Peyer's patch (tissue), 4 donors: ENCODE data around the gene LRBA. TPM values are rescaled to one million over a fixed set of nuclear protein-coding genes. Genes with fewer than 3 reads are reported as not detected.

Source experiments
- DNase-seq, 3 donors: peaks; one replicate each; pipeline ENCODE4 v3.0.0-alpha.2; 2017 to 2019
- H3K27ac ChIP-seq, 4 donors: fragments of 200-600 bp; sonication (generic); one replicate each; pipeline ENCODE4 v1.5.1; 2016 to 2019
- H3K27me3 ChIP-seq, 2 donors: fragments of 200-600 bp; sonication (generic); one replicate each; pipeline ENCODE4 v1.5.1; 2019
- H3K36me3 ChIP-seq, 3 donors: fragments of 200-600 bp; sonication (generic); one replicate each; pipeline ENCODE4 v1.5.1; 2016 to 2019
- H3K4me1 ChIP-seq, 4 donors: fragments of 200-600 bp; sonication (generic); one replicate each; pipeline ENCODE4 v1.5.1; 2016 to 2019
- H3K4me3 ChIP-seq, 4 donors: fragments of 200-600 bp; sonication (generic); 1 replicate in 3 of 4; 2 replicates in 1 of 4; pipeline ENCODE4 v1.5.1; 2016 to 2019; ENCODE audit warnings: mild to moderate bottlenecking in 1 of 4
- H3K9me3 ChIP-seq, 4 donors: fragments of 200-600 bp; sonication (generic); one replicate each; pipeline ENCODE4 v1.5.1; 2016 to 2019; ENCODE audit warnings: mild to moderate bottlenecking in 1 of 4
- POLR2A ChIP-seq, 2 donors: fragments of 450-650 bp; IDR thresholded peaks; one replicate each; pipeline ENCODE4 v1.5.1; 2017; ENCODE audit warnings: antibody characterized with exemption in 2 of 2, mild to moderate bottlenecking in 2 of 2, moderate library complexity in 2 of 2
- total RNA-seq, 4 donors: library from RNA; depleted of rRNA; stranded (reverse); fragments of >200 nt; gene quantifications; one replicate each; pipeline ENCODE4 v1.1.0, GENCODE V29; 2016
- TF ChIP-seq, protein P1 (sequence below), 6 experiments: fragments of 450-650 bp in 4 of 6; fragments of 200-600 bp in 2 of 6; sonication (generic) in 1 of 6; IDR thresholded peaks; one replicate each; pipeline ENCODE4 v1.5.1; 2017 to 2019; ENCODE audit warnings: antibody characterized with exemption in 6 of 6, mild to moderate bottlenecking in 3 of 6, moderate library complexity in 1 of 6

LRBA gene
- total RNA-seq, 4 donors from 2014 or later, result 71.5 to 120 (median 91.7) TPM

DNA sequence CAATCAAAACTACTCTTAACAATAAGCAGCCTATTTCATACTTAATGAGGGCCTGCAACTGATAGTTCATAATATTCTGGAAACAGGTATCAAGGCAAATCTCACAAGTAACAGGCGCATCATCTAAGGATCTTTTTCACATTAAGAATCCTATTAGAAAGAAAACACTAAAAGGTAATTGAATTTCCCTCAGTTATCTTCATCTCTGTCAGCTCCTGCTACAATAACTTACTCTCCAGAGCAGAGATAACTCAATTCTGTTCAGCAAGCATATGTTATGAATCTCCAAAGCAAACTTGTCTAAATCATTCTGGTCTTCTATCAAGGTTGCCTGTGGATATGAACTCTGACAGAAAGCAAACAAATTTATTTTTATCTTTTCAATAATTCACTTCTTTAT, 307.1 kb downstream of the LRBA start:
- DNase-seq, result no peak
- TF ChIP-seq, protein P1, sequence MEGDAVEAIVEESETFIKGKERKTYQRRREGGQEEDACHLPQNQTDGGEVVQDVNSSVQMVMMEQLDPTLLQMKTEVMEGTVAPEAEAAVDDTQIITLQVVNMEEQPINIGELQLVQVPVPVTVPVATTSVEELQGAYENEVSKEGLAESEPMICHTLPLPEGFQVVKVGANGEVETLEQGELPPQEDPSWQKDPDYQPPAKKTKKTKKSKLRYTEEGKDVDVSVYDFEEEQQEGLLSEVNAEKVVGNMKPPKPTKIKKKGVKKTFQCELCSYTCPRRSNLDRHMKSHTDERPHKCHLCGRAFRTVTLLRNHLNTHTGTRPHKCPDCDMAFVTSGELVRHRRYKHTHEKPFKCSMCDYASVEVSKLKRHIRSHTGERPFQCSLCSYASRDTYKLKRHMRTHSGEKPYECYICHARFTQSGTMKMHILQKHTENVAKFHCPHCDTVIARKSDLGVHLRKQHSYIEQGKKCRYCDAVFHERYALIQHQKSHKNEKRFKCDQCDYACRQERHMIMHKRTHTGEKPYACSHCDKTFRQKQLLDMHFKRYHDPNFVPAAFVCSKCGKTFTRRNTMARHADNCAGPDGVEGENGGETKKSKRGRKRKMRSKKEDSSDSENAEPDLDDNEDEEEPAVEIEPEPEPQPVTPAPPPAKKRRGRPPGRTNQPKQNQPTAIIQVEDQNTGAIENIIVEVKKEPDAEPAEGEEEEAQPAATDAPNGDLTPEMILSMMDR (IDR thresholded peaks at IDR 0.05), result no peak
- no peak for TF ChIP-seq POLR2A (IDR thresholded peaks at IDR 0.05)

DNA sequence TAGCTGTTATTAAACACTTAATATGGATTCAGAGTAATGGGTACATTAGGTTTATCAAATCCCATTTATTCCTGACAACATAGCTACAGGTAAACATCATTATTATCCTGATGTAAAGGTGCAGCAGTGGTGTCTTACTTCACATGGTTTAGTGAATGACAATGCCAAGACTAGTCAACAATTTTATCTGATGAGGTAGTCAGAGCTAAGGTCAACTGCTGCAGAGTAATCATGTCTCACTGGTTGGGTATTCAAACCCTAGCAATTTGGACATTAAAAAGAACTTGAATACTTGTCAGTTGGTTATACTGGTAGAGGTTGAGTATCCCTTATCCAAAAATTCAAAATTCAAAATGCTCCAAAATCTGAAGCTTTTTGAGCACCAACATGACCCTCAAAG, 315.5 kb downstream of the LRBA start:
- Histone ChIP-seq H3K4me3 (no peak overlapping the region), H3K4me1 (no peaks in the 10 kb centered on the region), H3K9me3 (no peaks in the 10 kb centered on the region), H3K27ac (no peak overlapping the region), H3K36me3 (no peaks in the 10 kb centered on the region), H3K27me3 (no peaks in the 10 kb centered on the region)
- TF ChIP-seq, protein P1 (IDR thresholded peaks at IDR 0.05), result no peak
- no peak for TF ChIP-seq POLR2A (IDR thresholded peaks at IDR 0.05)
- DNase-seq, result no peak

More for the DNA sequence above, 307.1 kb downstream of the LRBA start:
- Histone ChIP-seq H3K4me1 (no peaks in the 10 kb centered on the region), H3K27me3 (no peaks in the 10 kb centered on the region), H3K36me3 (no peaks in the 10 kb centered on the region), H3K27ac (no peak overlapping the region), H3K9me3 (no peaks in the 10 kb centered on the region), H3K4me3 (no peak overlapping the region)

DNA sequence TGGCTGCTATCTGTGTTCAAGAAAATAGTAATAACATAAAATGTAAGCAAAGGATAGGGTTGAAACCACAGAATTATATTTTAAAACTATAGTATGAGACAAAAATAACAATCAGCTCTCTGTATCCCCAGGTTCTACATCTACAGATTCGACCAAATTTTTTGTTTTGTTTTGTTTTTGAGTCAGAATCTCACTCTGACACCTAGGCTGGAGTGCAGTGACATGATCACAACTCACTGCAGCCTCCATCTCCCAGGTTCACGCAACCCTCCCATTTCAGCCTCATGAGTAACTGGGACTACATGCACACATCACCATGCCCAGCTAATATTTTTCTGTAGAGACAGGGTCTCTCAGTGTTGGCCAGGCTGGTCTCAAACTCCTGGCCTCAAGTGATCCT, 319.9 kb downstream of the LRBA start:
- no peak overlapping the region for H3K27ac ChIP-seq
- no peaks in the 10 kb centered on the region for H3K27me3 ChIP-seq
- H3K4me3 ChIP-seq, result no peak overlapping the region
- H3K9me3 ChIP-seq, result no peaks in the 10 kb centered on the region
- H3K4me1 ChIP-seq, result no peaks in the 10 kb centered on the region
- H3K36me3 ChIP-seq, result no peaks in the 10 kb centered on the region
- no peak for DNase-seq
- no peak for TF ChIP-seq POLR2A (IDR thresholded peaks at IDR 0.05)
- TF ChIP-seq, protein P1 (IDR thresholded peaks at IDR 0.05), result no peak

DNA sequence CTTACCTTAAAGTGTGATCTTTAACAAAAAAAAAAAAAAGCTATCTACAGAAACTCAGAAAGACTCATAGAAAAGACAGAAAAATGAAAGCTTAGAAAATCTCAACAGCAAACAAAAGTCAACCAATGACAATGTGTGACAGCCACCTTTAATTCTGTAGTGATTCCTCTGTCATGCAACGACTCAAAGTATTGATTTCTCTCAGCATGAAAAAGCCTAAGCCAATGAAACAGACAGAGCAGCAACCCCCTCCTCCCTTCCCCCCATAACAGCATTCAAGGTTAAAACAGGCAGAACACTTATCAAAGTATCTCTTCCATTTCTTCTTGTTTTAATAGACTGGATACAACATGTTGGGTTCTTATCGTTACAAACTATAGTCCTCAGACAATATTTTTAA, 320.6 kb downstream of the LRBA start:
- no peak overlapping the region for H3K4me3 ChIP-seq

DNA sequence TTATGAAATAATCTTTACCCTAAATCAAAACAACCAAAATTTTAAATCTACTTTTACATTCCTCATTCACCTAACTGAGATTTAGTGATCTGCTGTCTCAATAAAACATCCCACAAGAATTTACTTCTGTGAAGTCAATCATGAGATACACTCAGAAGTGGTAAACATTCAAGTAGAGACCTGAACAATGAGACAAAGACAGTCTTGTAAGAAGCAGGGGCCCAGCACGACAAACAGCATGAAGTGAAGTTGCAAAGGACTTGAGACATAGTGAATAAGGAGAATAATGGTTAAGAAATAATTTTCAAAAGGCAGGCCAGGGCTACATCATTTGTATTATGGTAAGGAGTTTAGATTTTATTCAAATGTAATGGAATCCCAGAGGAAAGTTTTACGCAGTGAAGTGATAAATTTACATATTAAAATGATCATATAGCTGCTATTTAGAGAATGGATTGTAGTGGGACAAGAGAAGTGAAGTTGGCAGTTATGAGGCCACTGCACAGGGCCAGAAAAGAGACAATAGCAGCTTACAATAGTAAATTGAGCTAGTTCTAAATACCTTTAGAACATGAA, 331.2 kb downstream of the LRBA start:
- H3K36me3 ChIP-seq, result no peaks in the 10 kb centered on the region
- TF ChIP-seq, protein P1 (IDR thresholded peaks at IDR 0.05), result no peak
- TF ChIP-seq POLR2A (IDR thresholded peaks at IDR 0.05), result no peak
- no peak for DNase-seq
- H3K9me3 ChIP-seq, result no peaks in the 10 kb centered on the region
- peaks cover 0 to 3% (median 0%) of the 10 kb centered on the region in 4 donors for H3K4me1 ChIP-seq
- H3K27me3 ChIP-seq, result no peaks in the 10 kb centered on the region
- H3K27ac ChIP-seq, result no peak overlapping the region
- no peak overlapping the region for H3K4me3 ChIP-seq

More for the DNA sequence above, 320.6 kb downstream of the LRBA start:
- Histone ChIP-seq H3K27me3 (no peaks in the 10 kb centered on the region), H3K9me3 (no peaks in the 10 kb centered on the region), H3K4me1 (no peaks in the 10 kb centered on the region), H3K36me3 (no peaks in the 10 kb centered on the region), H3K27ac (no peak overlapping the region)
- TF ChIP-seq POLR2A (IDR thresholded peaks at IDR 0.05), result no peak
- TF ChIP-seq, protein P1 (IDR thresholded peaks at IDR 0.05), result no peak
- DNase-seq, result no peak

DNA sequence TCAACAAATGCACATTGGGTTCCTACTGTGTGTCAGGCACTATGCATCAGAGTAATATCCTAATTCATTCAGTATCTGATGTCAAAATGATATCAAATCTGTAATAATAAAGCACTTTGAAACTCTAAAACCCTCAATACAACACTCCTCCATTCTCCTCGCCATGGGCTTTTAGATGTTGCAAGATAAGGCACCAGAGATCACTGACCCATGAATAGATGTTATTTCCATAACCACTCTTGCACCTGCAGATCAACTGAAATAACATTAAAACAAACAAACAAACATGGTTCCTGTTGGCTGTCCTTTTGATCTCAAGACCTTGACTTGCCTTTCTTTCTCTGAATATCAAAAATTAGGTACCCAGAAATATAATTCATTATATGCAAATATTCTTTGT, 333.0 kb downstream of the LRBA start:
- Histone ChIP-seq H3K4me3 (no peak overlapping the region), H3K27me3 (no peaks in the 10 kb centered on the region), H3K4me1 (peaks cover 0 to 3% (median 0%) of the 10 kb centered on the region in 4 donors), H3K9me3 (no peaks in the 10 kb centered on the region), H3K27ac (no peak overlapping the region), H3K36me3 (no peaks in the 10 kb centered on the region)
- TF ChIP-seq POLR2A (IDR thresholded peaks at IDR 0.05), result no peak
- TF ChIP-seq, protein P1 (IDR thresholded peaks at IDR 0.05), result no peak
- no peak for DNase-seq
